GM19035 (cell line): ENCODE results near the gene TLK1.

Experiments
- ATAC-seq: cut with Tn5 transposase; IDR thresholded peaks from one replicate; pipeline ENCODE4 v1.9.1; 2021; ENCODE audit not compliant: unreplicated experiment

Gene TLK1

DNA sequence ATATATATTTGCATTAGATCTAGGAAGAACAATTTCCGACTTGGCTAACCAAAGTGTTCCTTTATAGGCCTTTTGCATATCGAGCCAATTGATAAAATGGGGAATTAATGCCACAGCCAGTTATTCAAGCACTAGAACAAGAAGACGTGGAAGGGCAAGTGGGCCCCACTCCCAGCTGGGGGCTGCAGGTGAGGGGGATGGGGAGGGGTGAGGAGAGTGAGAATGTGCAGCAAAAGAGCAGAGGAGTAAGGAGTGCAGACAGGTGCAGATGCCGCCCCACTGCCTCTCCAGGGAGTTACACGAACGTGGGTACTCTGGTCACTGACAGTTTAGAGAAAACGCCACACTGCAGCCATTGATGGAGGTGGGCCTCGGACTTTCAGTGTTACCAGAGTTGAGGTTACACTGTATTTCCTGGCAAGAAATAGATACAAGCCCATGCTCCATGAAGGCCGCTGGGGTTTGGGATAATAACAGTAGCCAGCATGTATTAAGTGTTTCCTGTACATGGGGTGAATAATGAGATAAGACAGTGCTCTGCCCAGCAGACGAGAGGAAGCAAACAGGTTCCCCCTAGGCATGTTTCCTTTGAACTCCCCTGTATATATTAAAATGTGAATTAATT lies 190.7 kb downstream of the TLK1 start:
- ATAC-seq: no peak

- ATAC-seq: no peak
These were observed 191.7 kb downstream of the TLK1 start for GRCh38 chr2:170969030-170969429.

GRCh38 chr2:170968205-170969003 lies 192.3 kb downstream of the TLK1 start:
- ATAC-seq: no peak

DNA sequence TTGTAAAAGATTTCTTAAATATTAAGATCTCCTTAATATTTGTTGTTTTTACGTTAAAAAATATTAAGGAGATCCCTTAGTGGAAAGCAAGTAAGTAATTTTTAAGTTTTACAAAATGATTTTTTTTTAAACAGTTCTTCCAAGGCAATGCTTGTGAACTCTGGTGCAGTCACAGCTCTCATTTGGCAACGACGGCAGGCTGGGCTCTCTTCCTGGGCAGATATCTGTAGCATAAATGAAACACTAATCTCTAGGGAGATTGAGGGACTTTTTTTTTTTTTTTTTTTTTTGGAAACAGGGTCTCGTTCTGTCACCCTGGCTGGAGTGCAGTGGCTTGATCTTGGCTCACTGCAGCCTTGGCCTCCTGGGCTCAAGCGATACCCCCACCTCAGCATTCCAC lies 193.1 kb downstream of the TLK1 start:
- no peak for ATAC-seq

GRCh38 chr2:170966648-170967396 lies 193.9 kb downstream of the TLK1 start:
- ATAC-seq: no peak

GRCh38 chr2:170965446-170966225 lies 195.1 kb downstream of the TLK1 start:
- no peak for ATAC-seq

GRCh38 chr2:170963386-170963785 lies 197.3 kb downstream of the TLK1 start:
- ATAC-seq: no peak

GRCh38 chr2:170953941-170954340 lies 206.8 kb downstream of the TLK1 start:
- ATAC-seq: no peak

DNA sequence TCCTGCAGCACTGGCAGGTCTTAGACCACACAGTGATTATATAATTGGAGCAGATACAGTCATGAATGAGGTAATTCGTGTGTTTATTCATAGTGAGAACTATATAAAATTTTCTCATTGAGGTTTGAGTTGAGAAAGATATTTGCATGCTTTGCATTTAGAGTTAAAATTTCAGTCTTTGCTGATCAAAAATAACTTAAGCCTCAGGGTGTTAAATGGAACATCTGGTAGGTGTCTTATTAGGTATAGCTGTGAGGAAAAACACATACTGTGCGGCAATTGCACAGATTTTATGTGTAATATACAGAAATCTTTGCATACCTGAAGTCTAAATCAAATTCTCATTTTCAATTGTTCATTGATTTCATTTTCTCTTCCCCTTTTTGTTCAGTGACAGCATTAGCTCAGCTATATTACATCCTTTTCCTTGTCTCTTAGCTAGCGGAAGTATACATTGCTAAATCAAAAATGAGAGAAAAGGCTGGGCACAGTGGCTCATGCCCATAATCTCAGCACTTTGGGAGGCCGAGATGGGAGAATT lies 210.4 kb downstream of the TLK1 start:
- peak; percentile 80 for ATAC-seq

- no peak for ATAC-seq
These were observed 211.3 kb downstream of the TLK1 start for GRCh38 chr2:170949415-170949814.

DNA sequence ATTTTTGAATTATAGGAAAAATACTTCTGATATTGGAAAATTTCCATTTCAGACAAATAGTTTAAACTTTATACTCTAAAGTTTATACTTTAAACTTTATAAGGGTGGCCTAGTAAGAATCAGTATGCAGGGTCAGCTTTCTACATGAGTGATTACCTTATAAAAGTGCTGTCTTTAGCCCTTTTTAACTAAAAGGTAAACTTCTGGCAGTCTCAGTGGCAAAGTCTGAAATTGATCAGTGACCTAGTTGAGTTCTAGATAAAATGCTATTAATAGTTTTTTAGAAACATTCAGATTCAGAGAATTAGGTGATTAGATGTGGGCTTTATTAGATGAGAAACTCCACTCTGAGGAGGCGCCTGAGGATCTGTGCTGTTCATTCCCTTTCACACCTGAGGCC lies 216.1 kb downstream of the TLK1 start:
- no peak for ATAC-seq

- ATAC-seq: no peak
These were observed 217.1 kb downstream of the TLK1 start for GRCh38 chr2:170943596-170943995.

DNA sequence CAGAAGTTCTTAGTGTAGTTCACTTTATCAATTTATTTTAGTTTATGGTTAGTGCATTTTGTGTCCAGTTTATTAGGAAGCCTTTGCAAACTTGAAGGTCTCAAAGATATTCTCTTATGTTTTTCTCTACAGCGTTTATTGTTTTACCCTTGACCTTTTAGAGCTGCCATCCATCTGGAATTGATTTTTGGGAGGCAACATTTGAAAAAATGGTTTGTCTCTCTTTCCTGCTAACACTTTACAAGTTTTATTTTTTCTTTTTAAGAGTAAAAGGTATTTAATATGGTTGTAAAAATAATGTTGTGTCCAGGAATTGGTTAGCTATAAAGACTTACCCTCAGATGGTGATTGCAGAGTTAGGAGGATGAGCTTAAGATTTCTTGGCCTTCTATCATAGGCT lies 217.7 kb downstream of the TLK1 start:
- no peak for ATAC-seq

- ATAC-seq: no peak
These were observed 218.1 kb downstream of the TLK1 start for GRCh38 chr2:170942615-170943014.
